ENCODE results near the gene ZDHHC20.

ZDHHC20 gene

GRCh38 chr13:21470785-21471184 lies 11.7 kb upstream of the ZDHHC20 start:
- Histone ChIP-seq H3F3A (ENCODE audit: insufficient read depth, low read length) (no peaks in the 10 kb centered on the region), H3K27me3 (replicated peaks; ENCODE audit: insufficient read depth, low read length) (no peaks in the 10 kb centered on the region), H3K36me3 (replicated peaks; ENCODE audit: insufficient read depth, low read length) (no peaks in the 10 kb centered on the region), H3K9ac (ENCODE audit: low read length) (no peak overlapping the region), H3K4me1 (ENCODE audit: low read length) (no peaks in the 10 kb centered on the region), H3K4me3 (ENCODE audit: low read length) (no peak overlapping the region), H4K20me1 (ENCODE audit: insufficient read depth, low read length) (no peaks in the 10 kb centered on the region), H3K27ac (ENCODE audit: low read length) (no peak overlapping the region), H3K79me2 (ENCODE audit: low read length) (no peaks in the 10 kb centered on the region), H3K4me2 (ENCODE audit: low read depth, low read length) (no peak overlapping the region), H2AFZ (ENCODE audit: low read length) (no peak overlapping the region), H3K9me3 (replicated peaks; ENCODE audit: insufficient read depth, low read length) (no peaks in the 10 kb centered on the region), H3K9me2 (replicated peaks; ENCODE audit: insufficient read depth, low read length) (no peaks in the 10 kb centered on the region)
- TF ChIP-seq EZH2phosphoT487 (IDR thresholded peaks at IDR 0.05; ENCODE audit: low read length) (no peak), EZH2 (optimal IDR thresholded peaks at IDR 0.05; ENCODE audit: low read depth, low read length) (no peak), CTCF (IDR thresholded peaks at IDR 0.05; ENCODE audit: low read length) (no peak)
- no peak for DNase-seq

GRCh38 chr13:21466527-21466926 lies 7.4 kb upstream of the ZDHHC20 start:
- Histone ChIP-seq H3F3A (ENCODE audit: insufficient read depth, low read length) (no peaks in the 10 kb centered on the region), H3K4me3 (ENCODE audit: low read length) (no peak overlapping the region), H3K4me1 (ENCODE audit: low read length) (no peaks in the 10 kb centered on the region), H3K27ac (ENCODE audit: low read length) (no peak overlapping the region), H3K9me3 (replicated peaks; ENCODE audit: insufficient read depth, low read length) (no peaks in the 10 kb centered on the region), H3K9me2 (replicated peaks; ENCODE audit: insufficient read depth, low read length) (no peaks in the 10 kb centered on the region), H3K79me2 (ENCODE audit: low read length) (no peaks in the 10 kb centered on the region), H3K4me2 (ENCODE audit: low read depth, low read length) (no peak overlapping the region), H4K20me1 (ENCODE audit: insufficient read depth, low read length) (no peaks in the 10 kb centered on the region), H3K36me3 (replicated peaks; ENCODE audit: insufficient read depth, low read length) (no peaks in the 10 kb centered on the region), H2AFZ (ENCODE audit: low read length) (no peak overlapping the region), H3K9ac (ENCODE audit: low read length) (no peak overlapping the region), H3K27me3 (replicated peaks; ENCODE audit: insufficient read depth, low read length) (no peaks in the 10 kb centered on the region)
- no peak for DNase-seq
- TF ChIP-seq EZH2 (optimal IDR thresholded peaks at IDR 0.05; ENCODE audit: low read depth, low read length) (no peak), EZH2phosphoT487 (IDR thresholded peaks at IDR 0.05; ENCODE audit: low read length) (no peak), CTCF (IDR thresholded peaks at IDR 0.05; ENCODE audit: low read length) (no peak)

GRCh38 chr13:21465710-21466160 lies 6.6 kb upstream of the ZDHHC20 start:
- Histone ChIP-seq H3K9me2 (replicated peaks; ENCODE audit: insufficient read depth, low read length) (no peaks in the 10 kb centered on the region), H3K36me3 (replicated peaks; ENCODE audit: insufficient read depth, low read length) (no peaks in the 10 kb centered on the region), H3K9me3 (replicated peaks; ENCODE audit: insufficient read depth, low read length) (no peaks in the 10 kb centered on the region), H3K4me1 (ENCODE audit: low read length) (no peaks in the 10 kb centered on the region), H3K27ac (ENCODE audit: low read length) (no peak overlapping the region), H3K79me2 (ENCODE audit: low read length) (no peaks in the 10 kb centered on the region), H3K4me3 (ENCODE audit: low read length) (no peak overlapping the region), H4K20me1 (ENCODE audit: insufficient read depth, low read length) (no peaks in the 10 kb centered on the region), H3K4me2 (ENCODE audit: low read depth, low read length) (no peak overlapping the region), H2AFZ (ENCODE audit: low read length) (no peak overlapping the region), H3K9ac (ENCODE audit: low read length) (no peak overlapping the region), H3F3A (ENCODE audit: insufficient read depth, low read length) (no peaks in the 10 kb centered on the region), H3K27me3 (replicated peaks; ENCODE audit: insufficient read depth, low read length) (no peaks in the 10 kb centered on the region)
- DNase-seq, result no peak
- no peak for TF ChIP-seq CTCF (IDR thresholded peaks at IDR 0.05; ENCODE audit: low read length)
- no peak for TF ChIP-seq EZH2 (optimal IDR thresholded peaks at IDR 0.05; ENCODE audit: low read depth, low read length)
- TF ChIP-seq EZH2phosphoT487 (IDR thresholded peaks at IDR 0.05; ENCODE audit: low read length), result no peak
